ENCODE measurements around the gene GON4L. TPM values are rescaled to one million over a fixed set of nuclear protein-coding genes. Genes with fewer than 3 reads are reported as not detected.
"Not testable (repeated sequence)": the region's sequence is repeated elsewhere in the genome, so short reads cannot be mapped to it uniquely, and the experiment has no call there.

Gene GON4L
- total RNA-seq, 4 donors from 2014 or later = 32.3 to 64.9 (median 43.6) TPM

DNA sequence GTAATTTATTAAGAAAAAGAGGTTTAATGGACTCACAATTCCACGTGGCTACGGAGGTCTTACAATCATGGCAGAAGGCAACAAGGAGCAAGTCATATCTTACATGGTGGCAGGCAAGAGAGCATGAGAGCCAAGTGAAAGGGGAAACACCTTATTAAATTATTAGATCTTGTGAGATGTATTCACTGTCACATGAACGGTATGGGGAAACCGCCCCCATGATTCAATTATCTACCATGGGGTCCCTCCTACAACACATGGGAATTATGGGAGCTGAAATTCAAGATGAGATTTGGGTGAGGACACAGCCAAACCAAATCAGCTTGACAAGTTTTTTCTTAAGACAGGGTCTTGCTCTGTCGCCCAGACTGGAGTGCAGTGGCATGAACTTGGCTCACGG is 153.8 kb downstream of the GON4L start:
- no peak for TF ChIP-seq POLR2A (IDR thresholded peaks at IDR 0.05)
- TF ChIP-seq, protein P1, sequence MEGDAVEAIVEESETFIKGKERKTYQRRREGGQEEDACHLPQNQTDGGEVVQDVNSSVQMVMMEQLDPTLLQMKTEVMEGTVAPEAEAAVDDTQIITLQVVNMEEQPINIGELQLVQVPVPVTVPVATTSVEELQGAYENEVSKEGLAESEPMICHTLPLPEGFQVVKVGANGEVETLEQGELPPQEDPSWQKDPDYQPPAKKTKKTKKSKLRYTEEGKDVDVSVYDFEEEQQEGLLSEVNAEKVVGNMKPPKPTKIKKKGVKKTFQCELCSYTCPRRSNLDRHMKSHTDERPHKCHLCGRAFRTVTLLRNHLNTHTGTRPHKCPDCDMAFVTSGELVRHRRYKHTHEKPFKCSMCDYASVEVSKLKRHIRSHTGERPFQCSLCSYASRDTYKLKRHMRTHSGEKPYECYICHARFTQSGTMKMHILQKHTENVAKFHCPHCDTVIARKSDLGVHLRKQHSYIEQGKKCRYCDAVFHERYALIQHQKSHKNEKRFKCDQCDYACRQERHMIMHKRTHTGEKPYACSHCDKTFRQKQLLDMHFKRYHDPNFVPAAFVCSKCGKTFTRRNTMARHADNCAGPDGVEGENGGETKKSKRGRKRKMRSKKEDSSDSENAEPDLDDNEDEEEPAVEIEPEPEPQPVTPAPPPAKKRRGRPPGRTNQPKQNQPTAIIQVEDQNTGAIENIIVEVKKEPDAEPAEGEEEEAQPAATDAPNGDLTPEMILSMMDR (IDR thresholded peaks at IDR 0.05) = no peak
- Histone ChIP-seq H3K4me1 (no peaks in the 10 kb centered on the region), H3K27me3 (no peaks in the 10 kb centered on the region), H3K27ac (no peak overlapping the region), H3K36me3 (no peaks in the 10 kb centered on the region), H3K9me3 (no peaks in the 10 kb centered on the region), H3K4me3 (replicated peaks in 1 of 3) (no peak overlapping the region)
- 92 to 97% methylated on average over 6 of the region's 6 CpGs for WGBS, 2 donors
- no peak for DNase-seq
- intact Hi-C loops (cut with DNase I) = no loop called here

DNA sequence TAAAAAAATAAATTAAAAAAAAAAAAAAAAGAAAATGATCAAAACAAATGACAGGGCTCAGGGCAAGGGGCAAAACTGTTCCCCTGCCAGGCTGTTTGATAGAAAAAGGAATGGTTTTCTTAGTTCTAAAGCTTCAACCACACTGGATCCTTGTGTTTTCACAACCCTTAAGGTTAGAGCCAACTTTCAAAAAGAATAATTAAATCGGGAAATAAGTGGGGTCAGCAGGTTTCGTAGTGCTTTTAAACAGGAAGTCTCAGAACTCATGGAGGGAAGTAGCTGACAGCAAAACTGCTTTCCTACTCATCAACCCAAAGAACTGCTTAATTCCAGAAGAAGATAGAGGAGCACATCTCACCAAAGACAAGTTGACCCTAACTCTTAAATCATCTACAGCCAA is 155.3 kb downstream of the GON4L start:
- H3K27me3 ChIP-seq; H3K4me1 ChIP-seq; intact Hi-C loops (cut with DNase I); H3K4me3 ChIP-seq (replicated peaks in 1 of 3); H3K9me3 ChIP-seq; H3K27ac ChIP-seq; DNase-seq; H3K36me3 ChIP-seq: not testable (repeated sequence)
- WGBS, 2 donors = 63 to 74% methylated on average over 2 of the region's 2 CpGs

Small RNA genes within 50 kb of the gene (small RNA-seq; reads per million reads assigned to genes)
- not detected for gene RF00015

Other genes starting within 250 kb of the GON4L start
- gene MSTO1, start 247.0 kb downstream of the GON4L start, total RNA-seq = 10 to 100 TPM in 3 of 4 donors, 1 to 10 TPM in 1; 8.3 to 31.9 (median 18.6) TPM
- 100 to 1,000 TPM in 2 of 4 donors, 10 to 100 TPM in 2; 61.7 to 172 (median 94.6) TPM for gene YY1AP1, start 168.4 kb downstream of the GON4L start, total RNA-seq
- gene DAP3, start 168.1 kb downstream of the GON4L start, total RNA-seq = 100 to 1,000 TPM in 3 of 4 donors, 10 to 100 TPM in 1; 70.8 to 141 (median 106) TPM
- gene SYT11, start 2.4 kb upstream of the GON4L start, total RNA-seq = 1 to 10 TPM; 3.3 to 9.1 (median 3.6) TPM
- 10 to 100 TPM; 19.5 to 32.6 (median 27.4) TPM for gene RIT1, start 54.1 kb upstream of the GON4L start, total RNA-seq
- 100 to 1,000 TPM in 1 of 4 donors, 10 to 100 TPM in 3; 58.5 to 114 (median 60.6) TPM for gene KHDC4, start 77.2 kb upstream of the GON4L start, total RNA-seq
- gene RXFP4, start 84.4 kb upstream of the GON4L start, total RNA-seq = not detected
- 10 to 100 TPM; 47.4 to 80.1 (median 66.6) TPM for gene ARHGEF2, start 121.3 kb upstream of the GON4L start, total RNA-seq
- 100 to 1,000 TPM in 3 of 4 donors, 10 to 100 TPM in 1; 78.6 to 193 (median 130) TPM for gene SSR2, start 163.7 kb upstream of the GON4L start, total RNA-seq
- 10 to 100 TPM; 10.8 to 18.8 (median 16.9) TPM for gene UBQLN4, start 196.6 kb upstream of the GON4L start, total RNA-seq
- 10 to 100 TPM; 14.7 to 76.8 (median 41.1) TPM for gene LAMTOR2, start 197.6 kb upstream of the GON4L start, total RNA-seq
- 10 to 100 TPM; 65.9 to 88.0 (median 74.1) TPM for gene RAB25, start 203.9 kb upstream of the GON4L start, total RNA-seq
- 1 to 10 TPM in 1 of 4 donors, under 1 TPM in 3; 0.17 to 1.8 (median 0.33) TPM for gene MEX3A, start 225.3 kb upstream of the GON4L start, total RNA-seq

All from thyroid gland (tissue), 4 donors.